Measurements from ENCODE around the gene TARBP1.

DNA sequence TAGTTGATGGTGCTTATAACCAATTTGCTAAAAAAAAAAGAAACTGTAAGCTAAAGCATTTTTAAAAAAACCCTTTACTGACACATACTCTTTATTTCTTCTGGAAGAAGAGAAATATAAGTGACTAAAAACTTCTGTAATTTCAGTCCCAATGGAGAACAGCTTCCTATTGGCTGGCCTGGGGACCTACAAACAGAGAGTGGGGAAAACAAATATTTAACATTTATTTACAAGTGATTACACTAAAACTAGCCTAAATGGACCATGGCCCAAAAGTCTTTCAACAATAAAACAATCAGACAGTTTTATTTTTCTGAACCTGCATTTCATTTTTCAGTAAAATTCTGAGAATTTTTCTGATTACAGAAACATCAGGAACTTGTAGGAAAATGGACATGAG is 15.2 kb downstream of the TARBP1 start:
- TF ChIP-seq CTCF (IDR thresholded peaks at IDR 0.05) (no peak), POLR2A (IDR thresholded peaks at IDR 0.05) (no peak)

Measured in esophagus squamous epithelium (tissue), 4 donors.